Stimulated activated CD4-positive, alpha-beta T cell treated with anti-CD3 and anti-CD28 coated beads, Interleukin-12 subunit alpha, Interleukin-12 subunit beta, amount 100 ng/mL, for 4 hours (primary cell): ENCODE measurements around the gene RBM8A.

Experiments used
- DNase-seq: peaks from one replicate; pipeline ENCODE4 v3.0.0-alpha.2; 2020

RBM8A gene

GRCh38 chr1:145927063-145927886 is at the start of gene RBM8A:
TSS of gene RBM8A (minus strand) at chr1:145927484. CDS start at chr1:145927426, 58 bp downstream.
- peak; percentile 80 for DNase-seq

GRCh38 chr1:145977016-145977415 is 49.7 kb upstream of the RBM8A start:
- DNase-seq: no peak

GRCh38 chr1:145975216-145975615 is 47.9 kb upstream of the RBM8A start:
- no peak for DNase-seq

GRCh38 chr1:145974721-145975120 is 47.4 kb upstream of the RBM8A start:
- DNase-seq: no peak

- no peak for DNase-seq
These were observed 45.3 kb upstream of the RBM8A start for GRCh38 chr1:145972580-145972979.

- no peak for DNase-seq
These were observed 40.0 kb upstream of the RBM8A start for GRCh38 chr1:145967288-145967687.

- DNase-seq: no peak
These were observed 37.9 kb upstream of the RBM8A start for GRCh38 chr1:145965119-145965744.

- DNase-seq: peak; percentile 87
These were observed 37.2 kb upstream of the RBM8A start, which contains the start of the genes ANKRD34A and POLR3GL for GRCh38 chr1:145964328-145965118. TSS of gene ANKRD34A (minus strand) at chr1:145964575. CDS start at chr1:145961759, 2,816 bp downstream. TSS of gene POLR3GL (plus strand) at chr1:145964690. CDS start at chr1:145974866, 10,176 bp downstream.

- no peak for DNase-seq
These were observed 36.2 kb upstream of the RBM8A start for GRCh38 chr1:145963265-145964019.

GRCh38 chr1:145962157-145963102 is 35.1 kb upstream of the RBM8A start:
- DNase-seq: peak; percentile 35

- DNase-seq: peak; percentile 59
These were observed 34.3 kb upstream of the RBM8A start for GRCh38 chr1:145961425-145962156.

GRCh38 chr1:145961109-145961424 is 33.8 kb upstream of the RBM8A start:
- DNase-seq: no peak

GRCh38 chr1:145960468-145961108 is 33.3 kb upstream of the RBM8A start:
- DNase-seq: peak; percentile 45

- no peak for DNase-seq
These were observed 32.7 kb upstream of the RBM8A start for GRCh38 chr1:145959957-145960467.

- DNase-seq: no peak
These were observed 32.0 kb upstream of the RBM8A start for GRCh38 chr1:145959333-145959732.

- no peak for DNase-seq
These were observed 31.4 kb upstream of the RBM8A start for GRCh38 chr1:145958734-145959133.

GRCh38 chr1:145957443-145958319 is 30.4 kb upstream of the RBM8A start, which contains the start of gene LIX1L:
TSS of gene LIX1L (minus strand) at chr1:145958017. CDS start at chr1:145957927, 90 bp downstream.
- DNase-seq: peak; percentile 89

- DNase-seq: no peak
These were observed 29.6 kb upstream of the RBM8A start for GRCh38 chr1:145956781-145957442.
